ENCODE data around the gene WNT1. TPM values are rescaled to one million over a fixed set of nuclear protein-coding genes. Genes with fewer than 3 reads are reported as not detected.

Gene WNT1
- total RNA-seq, 1 experiment from 2014 or later = not detected

DNA sequence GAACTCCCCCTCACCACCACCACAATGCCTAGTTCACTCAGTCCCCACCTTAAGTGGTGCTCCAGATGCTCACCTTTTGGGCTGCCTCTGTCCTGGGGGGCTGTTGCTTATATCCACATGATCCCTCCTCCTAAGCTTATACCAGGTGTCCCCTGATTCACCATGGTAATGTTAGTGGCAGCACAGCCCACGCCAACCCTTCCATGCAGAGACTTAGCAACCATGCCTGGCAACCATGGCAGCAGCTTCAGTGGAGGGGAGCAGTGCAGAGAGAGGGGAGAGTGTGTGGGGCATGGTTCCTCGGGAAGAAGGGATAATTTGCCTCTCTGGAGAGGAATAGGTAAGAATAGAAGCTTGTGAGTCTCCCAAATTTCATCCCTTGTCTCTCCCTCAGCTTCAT is 22.2 kb downstream of the WNT1 start:
- DNase-seq (ENCODE audit: low read depth) = no peak

DNA sequence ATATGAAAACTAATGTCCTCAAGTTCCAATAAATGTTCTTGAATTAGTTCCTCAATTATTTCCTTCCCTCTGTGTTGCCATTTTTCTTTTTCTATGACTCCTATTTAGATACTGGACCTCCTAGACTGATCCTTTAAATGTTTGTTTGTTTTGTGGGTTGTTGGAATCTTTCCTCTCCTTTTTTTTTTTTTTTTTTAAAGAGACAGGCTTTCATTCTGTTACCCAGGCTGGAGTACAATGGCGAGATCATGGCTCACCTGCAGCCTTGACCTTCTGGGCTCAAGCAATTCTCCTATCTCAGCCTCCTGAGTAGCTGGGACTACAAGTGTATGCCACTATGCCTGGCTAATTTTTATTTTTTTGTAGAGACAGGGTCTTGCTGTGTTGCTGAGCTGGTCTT is 30.8 kb downstream of the WNT1 start:
- DNase-seq (ENCODE audit: low read depth) = no peak

DNA sequence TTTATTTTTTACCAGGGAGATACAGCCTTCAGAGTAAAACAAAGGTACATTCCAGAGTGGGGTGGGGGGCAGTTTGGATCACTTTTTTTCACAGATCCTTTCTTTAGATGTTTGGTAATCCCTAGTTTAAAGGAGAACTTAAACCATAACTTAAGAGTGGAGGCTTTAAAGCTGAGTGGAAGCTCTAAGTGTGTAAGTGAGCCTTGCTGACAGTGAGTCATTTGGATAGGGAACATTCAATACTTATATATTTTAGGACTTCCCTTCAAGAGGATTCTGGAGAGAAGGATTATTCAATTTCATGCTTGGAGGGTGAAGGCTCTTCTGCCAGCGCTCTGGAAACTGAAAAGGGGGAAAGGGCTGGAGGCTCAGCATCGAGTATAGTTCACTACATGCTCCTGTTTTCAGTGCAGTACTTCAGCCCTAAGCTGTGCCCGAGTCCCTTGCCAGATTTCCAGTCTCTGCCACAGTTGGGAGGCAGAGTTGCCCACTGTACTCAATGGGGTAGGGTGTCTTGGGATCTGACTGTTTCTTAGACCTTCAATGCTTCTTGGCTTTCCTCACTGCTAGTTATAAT is 32.1 kb downstream of the WNT1 start:
- no peak for DNase-seq (ENCODE audit: low read depth)

DNA sequence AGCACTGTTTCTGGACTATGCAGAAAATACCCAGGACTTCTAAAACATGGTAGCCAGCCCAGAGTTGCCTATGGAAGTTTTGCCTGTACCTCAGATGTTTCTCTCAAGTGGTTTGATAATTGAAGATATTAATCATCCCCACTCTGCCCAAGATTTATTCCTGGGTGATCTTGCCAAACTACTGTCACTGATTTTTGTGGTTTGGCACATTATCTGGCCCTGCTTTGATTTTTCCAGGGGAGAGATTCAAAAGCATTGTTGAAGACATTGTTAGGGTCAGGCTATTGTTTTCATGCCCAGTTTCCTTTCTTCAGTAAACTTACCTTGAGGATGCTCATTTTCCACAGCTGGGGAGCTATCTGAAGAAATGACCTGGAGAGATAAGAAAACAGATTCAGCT is 34.6 kb downstream of the WNT1 start:
- no peak for DNase-seq (ENCODE audit: low read depth)

DNA sequence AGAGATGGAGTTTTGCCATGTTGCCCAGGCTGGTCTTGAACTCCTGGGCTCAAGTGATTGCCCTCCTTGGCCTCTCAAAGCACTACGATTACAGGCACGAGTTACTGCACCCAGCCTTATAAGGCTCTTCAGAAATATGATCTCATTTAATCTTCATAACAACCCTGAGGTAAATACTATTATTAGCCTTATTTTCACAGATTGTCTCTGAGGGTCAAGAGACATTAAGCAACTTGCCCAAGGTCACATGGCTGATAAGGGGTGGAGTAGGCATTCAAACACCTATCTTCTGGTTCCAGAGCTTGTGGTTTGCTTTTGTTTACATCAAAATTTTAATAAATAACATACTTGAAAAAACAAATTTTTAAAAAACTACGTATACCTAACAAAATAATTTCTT is 35.3 kb downstream of the WNT1 start:
- DNase-seq (ENCODE audit: low read depth) = no peak

DNA sequence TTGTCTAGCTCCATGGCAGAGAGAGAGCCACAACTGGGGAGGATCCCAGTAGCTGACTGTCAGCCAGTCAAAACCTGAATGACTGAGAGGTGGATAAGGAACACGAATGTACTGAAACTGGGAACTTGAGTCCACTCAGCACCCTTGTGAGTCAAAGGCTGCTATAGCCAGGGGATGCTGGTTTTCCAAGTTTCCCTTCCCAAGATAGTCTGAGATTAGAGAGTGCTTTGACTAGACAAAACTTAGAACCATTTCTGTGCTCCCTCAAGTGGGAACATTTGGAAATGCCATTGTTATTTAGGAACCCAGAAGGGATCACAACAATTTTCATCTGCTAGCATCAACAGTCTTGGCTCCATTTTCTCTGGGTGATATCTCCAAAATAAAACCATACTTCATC is 36.4 kb downstream of the WNT1 start:
- no peak for DNase-seq (ENCODE audit: low read depth)

DNA sequence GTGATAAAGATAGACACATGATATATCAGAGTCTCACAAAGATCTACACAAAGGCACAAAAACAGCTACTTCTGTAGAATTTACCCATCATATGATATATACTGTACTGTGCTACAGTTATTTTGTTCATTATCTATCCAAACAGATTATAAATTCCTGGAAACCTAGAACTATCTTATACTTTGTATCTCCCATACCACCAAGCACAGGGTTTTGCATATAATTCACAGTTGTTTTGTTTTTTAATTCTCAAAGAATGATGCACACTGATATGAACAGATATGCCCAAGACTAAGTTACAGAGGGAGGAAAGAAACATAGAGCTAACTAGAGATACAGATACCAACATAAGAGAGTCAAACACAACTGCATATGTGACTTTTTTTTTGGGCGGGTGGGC is 37.1 kb downstream of the WNT1 start:
- no peak for DNase-seq (ENCODE audit: low read depth)

DNA sequence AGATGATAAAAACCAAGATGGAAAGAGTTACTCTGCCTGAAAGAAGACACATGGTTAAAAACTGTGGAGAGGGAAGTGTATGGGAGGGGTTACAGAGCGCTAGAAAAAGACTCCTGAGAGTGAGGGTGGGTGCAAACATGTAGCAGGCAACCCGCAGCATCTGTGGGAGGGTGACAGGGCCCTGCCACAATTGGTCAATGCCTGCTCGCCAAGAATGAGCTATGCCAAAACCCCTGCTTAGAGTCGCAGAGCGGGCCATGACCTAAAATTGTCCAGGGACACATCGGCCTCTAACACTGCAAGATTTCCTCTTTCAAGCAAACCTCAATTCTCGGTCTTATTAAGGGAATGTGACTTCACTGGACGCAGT is 39.8 kb downstream of the WNT1 start:
- peak; percentile 55 for DNase-seq (ENCODE audit: low read depth)

DNA sequence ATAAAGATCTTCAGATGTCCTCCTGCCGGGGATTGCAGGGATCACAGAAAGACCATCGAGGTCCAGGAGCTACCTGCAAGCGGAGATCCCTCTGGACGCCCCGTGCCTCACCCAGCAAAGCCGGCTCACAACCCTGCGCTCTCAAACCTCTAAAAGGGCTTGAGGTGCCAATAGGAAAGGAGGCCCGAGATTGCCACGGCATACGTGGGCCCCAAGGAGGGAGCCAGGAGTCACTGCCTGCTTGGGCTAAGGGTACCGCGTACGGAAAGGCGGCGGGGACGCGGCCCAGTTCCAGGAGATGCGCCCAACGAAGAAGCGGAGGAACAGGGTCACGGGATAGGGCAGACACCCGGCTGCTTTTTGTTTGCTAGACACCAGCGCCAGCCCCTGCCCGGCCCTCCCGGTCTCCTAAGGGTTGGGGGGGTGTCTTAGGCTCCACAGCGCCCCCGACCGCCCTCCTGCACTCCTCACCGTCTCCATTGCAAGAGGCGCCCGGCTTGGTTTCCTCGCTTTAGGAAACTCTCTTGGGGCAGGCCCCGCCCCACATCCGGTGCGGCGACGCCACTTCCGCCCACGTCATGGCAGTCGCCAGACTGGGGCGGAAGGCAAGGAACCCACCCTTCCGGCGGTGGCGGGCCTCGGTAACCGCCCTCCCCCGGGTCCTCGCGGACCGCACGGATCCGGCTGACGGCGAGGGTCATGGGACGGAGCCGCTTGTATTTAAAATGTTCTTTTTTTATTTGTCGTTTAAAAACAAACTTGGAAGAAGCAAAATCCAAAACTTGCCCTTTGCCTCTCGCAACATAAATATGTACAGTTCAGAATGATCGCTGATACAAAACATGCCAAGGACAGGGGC is 40.4 kb downstream of the WNT1 start, which contains the start of gene PRKAG1:
TSS of gene PRKAG1 (minus strand) at position 516 of the 859 bp plus-strand sequence. CDS start at position 480, 36 bp downstream.
- DNase-seq (ENCODE audit: low read depth) = peak; percentile 99

DNA sequence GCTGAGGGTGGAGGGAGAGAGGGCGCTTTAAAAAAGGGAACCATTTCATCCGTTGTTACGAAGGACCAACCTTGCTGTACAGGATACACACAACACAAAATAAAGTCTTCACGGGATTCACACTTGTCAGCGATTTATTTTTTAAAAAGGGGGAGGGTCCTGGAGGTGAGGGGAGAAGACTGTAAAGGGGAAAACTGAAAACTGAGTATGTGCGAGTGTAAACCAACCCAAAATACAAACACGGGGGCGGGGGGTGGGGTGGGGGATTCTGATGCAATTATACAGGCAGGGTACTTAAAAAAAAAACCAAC is 41.0 kb downstream of the WNT1 start:
- DNase-seq (ENCODE audit: low read depth) = no peak

DNA sequence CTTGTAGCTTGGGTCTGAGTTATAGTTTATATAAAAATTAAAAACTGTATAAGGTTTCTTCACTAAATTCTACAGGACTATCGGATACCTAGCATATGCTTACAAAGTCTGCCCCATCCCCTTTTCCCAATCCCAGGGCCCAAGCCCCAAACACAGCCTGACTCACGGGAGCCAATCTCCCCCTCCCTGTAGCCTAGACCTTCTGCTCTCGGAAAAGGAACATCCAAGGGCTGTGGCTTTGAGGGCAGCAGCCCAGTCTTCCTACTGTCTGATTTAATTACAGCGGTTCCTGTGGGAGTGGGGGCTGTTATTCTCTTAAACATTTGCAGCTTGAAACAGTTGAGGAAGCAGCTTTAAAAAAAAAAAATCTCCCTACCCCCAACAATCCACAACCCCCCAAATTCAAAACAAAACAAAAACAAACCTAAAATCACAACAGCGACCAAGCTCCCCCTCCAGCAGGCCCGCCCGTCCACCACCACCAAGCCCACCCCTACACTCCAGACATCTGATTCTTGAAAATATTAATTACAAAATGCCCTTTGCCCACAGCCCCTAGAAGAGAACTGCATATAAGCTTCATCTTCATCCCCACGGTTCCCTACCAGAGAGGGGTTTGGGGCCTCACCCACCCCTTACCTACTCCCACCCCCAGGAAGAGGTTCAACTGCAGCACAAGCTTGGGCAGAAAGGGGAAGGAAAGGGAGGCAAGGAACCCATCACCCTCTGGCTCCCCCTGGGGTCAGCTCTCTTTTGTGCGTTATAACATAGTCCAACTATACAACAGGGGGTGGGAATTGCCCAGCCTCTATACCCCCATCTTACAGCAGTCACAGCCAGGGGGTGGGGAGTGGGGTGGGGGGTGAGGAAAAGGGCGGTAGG is 41.6 kb downstream of the WNT1 start:
- DNase-seq (ENCODE audit: low read depth) = peak; percentile 48

DNA sequence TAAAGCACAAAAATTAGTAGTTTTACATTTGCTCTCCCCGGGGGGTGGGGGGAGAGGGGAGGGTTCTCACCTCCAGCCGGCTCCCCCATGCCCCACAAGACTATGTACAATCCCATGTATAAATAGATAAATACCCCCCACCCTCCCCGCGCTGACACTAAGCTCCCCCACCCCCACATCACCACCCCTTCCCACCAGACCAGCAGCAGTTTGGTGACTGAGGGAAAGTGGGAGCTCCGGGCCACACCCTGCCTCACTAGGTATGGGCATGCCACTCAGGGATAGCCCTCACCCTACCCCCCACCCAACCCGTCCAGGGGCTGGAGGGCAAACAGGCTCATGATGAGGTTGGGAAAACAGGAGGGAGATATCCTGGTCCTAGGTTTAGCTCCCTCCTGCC is 42.3 kb downstream of the WNT1 start:
- no peak for DNase-seq (ENCODE audit: low read depth)

DNA sequence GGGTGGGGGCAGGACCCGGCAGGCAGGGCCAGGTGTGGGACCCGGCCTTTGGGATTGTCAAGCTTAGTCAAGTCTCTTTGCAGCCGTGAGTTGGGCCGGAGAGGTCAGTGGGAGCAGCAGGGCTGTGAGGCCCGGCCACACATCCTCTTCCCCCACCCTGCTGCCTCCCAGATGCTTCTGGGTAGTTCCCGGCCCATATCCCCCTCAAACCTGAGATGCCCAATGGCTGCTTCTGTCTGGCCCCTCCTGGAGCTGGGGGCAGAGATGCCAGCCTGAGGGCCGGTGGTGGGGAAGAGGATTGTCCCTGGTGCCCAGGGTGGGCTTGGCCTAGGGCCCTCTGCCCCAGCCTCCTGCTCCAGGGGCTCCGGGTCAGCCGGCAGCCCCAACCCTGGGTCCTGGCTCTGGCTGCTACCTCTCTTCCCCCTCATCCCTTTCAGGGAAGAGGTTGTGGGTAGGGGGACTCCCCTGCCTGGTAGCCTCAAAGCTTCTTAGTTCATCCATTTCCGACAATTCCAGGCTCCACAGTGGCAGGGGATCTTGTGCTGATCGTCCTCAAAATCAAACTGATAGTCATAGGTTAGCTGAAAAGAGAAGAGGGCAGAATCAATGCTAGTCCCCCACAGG is 43.3 kb downstream of the WNT1 start:
- no peak for DNase-seq (ENCODE audit: low read depth)

DNA sequence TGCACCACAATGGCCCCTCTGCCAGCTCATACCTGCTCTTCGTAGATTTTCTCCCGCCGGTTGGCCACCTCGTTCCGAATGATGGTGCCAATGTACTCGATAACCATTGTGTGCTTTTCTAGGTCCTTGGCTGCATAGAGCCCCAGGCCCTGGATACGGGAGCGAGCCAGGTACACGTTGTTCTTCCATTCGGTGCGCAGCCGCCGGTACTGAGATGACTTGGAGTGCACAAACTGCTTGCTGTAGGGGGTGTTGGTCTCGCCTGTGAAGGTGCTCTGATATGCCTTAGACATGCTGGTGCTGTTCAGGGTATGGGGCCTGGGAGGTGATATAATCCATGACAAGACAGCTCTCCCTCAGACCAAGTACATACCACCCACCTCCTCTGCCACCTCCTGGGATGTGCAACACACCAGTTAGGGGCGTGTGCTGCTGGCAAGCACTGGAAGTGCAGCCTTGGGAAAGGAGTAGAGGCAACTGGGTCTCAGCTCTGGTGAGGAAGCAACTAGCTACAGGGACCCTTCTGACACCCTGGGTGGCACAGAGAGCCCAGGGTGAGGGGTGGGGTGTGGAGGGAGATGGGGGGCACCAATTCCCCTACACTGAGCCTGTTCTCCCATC is 44.5 kb downstream of the WNT1 start:
- no peak for DNase-seq (ENCODE audit: low read depth)

DNA sequence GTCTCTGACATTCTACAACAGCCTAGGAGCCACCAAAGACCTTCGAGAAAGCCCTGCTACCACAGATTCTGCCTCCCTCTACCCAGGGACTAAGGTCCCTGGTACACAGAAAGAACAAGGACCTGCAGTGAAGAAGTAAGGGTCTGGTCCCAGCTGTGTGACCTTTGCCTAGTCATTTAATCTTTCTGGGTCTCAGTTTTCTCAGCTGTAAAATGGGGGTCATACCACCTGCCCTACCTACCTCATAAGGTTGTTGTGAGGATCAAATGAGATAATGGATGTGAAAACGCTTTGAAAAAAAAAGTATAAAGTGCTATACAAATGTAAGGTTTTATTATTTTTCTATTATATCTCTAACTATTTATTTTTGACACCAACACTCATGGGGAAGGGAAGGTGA is 45.7 kb downstream of the WNT1 start:
- no peak for DNase-seq (ENCODE audit: low read depth)

DNA sequence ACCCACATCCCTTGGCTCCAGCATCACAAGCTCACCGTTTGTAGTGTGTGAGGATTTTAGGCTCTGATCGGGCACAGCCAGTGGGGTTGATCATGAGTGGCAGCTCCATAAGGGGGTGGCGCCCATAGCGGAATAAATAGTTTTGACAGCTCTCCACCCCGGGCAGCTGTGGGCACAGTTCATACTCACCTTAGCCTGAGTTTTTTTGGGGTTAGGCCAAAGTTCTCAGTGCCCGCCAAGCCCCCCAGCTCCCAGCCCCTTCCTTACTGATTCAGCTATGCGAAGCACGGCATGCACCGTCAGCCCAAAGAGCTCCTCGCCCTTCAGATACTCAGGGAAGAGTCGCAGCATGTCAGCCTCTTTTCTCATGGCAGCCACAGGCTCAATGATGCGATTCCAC is 46.4 kb downstream of the WNT1 start:
- no peak for DNase-seq (ENCODE audit: low read depth)

DNA sequence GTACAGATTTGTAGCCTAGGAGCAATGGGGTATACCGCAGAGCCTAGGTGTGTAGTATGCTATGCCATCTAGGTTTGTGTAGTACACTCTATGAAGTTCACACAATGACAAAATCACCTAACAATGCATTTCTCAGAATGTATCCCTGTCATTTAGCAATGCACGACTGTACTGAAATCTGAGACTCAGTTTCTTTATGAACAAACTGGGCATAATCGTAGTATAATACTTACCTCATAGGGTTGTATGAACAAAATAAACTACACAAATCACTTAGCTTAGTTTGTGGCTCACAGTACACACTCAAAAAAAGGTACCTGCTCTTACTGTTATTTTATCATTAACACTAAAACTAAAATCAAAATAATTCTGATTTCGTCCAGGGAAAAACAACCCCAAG is 47.3 kb downstream of the WNT1 start:
- DNase-seq (ENCODE audit: low read depth) = no peak

DNA sequence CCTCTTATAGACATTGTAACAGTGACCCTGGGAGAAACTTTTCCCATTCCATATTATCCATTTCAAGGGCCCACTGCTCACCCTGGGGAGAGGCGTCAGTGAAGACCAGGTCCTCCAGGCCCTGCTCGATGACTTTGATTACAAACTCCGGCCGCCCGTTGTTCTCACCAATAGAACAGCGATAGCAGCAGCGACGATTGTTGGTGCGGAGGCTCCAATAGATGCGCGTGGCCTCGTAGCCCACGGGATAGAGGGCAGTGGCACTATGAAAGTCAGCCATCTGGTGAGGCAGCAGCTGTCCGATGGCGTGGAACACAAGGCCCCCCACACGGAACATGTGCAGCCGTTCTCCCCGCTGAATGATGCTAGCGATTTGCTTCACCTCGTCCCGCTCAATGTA is 48.0 kb downstream of the WNT1 start:
- DNase-seq (ENCODE audit: low read depth) = no peak

DNA sequence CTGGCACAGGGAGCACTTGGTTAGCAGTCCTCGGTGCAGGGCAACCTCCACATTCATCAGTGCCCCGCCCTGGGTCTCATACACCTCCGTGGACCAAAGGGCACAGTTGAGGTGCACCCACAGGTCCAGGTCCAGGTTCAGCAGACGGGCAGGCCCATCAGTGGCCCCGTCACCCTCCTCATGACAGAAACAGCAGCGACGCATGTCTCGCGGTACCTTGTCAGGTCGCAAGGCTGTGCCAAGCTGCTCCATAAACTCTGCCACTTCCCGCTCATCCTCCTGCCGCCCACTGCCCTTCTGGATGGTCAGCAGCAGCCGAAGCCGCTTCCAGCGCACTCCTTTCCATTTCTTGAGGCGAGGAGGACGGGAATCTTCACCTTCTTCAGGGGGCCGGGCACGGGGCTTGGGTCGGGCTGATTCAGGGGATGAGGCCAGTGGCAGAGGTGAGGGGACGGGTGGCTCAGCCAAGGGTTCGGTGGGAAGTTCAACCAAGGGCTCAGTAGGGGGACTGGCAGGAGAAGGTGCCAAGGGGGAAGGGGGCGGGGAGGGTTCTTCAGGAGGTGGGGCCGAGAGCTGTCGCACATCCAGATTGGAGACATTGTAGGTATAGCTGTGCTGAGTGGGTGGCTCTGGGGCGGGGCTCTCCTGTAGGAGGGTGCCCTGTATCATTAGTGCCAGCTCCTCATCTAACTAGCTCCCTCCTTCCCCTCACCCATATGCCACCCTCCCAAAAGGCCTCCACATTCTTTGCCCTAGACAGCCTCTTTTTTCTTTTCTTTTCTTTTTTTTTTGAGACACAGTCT is 48.8 kb downstream of the WNT1 start:
- DNase-seq (ENCODE audit: low read depth) = no peak

DNA sequence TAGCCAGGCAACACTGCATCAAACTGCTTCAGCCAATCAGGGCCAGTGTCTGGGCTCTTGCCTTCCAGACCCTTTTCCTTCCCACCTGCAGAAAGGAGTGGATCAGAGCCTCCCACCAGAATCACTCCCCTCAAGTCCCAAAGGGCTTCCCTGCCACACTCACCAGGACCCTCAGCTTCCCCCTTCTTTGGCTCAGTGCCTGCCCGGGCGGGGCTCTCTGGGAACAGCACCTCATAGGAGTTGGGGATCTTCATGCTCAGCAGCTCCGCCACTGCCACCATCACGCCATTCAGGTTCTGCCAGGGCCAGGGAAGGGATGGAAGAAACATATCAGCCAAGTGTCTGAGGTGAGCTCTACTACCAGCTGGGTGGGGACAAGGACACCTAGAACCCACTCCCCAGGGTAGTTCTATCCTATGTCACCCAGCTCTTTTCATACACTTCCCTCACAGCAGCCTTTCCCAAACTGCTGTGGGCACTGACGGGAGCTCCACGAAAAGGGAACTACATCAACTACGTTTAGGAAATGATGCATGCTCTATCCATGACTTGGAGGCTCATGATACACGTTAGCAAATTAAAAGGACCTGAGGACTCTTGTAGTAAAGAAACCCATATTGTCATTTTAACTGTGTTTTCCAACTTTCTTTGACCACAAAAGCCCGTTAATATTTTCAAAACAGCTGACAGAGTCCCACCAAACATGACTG is 49.9 kb downstream of the WNT1 start:
- no peak for DNase-seq (ENCODE audit: low read depth)

Measured in Daoy (cell line).